ENCODE data around the gene C2CD5.

DNA sequence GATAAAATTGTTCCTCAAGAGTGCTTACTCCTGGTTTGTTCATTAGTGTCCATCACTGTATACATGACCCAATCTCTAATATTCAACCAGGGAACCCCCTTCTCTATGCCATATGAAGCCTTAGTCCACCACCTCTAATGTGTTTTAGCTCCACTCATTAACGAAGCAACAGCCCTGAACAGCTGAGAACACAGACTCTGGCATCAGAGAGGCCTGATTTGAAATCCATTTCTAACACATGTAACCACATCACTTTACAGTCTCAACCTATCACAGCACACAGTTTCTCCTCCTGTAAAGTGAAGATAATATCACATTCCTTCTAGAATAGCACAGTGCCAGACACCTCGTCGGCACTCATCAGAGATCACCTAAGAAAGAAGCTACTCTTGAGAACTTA, 64.3 kb downstream of the C2CD5 start:
- TF ChIP-seq, protein P1, sequence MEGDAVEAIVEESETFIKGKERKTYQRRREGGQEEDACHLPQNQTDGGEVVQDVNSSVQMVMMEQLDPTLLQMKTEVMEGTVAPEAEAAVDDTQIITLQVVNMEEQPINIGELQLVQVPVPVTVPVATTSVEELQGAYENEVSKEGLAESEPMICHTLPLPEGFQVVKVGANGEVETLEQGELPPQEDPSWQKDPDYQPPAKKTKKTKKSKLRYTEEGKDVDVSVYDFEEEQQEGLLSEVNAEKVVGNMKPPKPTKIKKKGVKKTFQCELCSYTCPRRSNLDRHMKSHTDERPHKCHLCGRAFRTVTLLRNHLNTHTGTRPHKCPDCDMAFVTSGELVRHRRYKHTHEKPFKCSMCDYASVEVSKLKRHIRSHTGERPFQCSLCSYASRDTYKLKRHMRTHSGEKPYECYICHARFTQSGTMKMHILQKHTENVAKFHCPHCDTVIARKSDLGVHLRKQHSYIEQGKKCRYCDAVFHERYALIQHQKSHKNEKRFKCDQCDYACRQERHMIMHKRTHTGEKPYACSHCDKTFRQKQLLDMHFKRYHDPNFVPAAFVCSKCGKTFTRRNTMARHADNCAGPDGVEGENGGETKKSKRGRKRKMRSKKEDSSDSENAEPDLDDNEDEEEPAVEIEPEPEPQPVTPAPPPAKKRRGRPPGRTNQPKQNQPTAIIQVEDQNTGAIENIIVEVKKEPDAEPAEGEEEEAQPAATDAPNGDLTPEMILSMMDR (IDR thresholded peaks at IDR 0.05) = no peak
- no peak for TF ChIP-seq EZH2 (IDR thresholded peaks at IDR 0.05; ENCODE audit: borderline replicate concordance, insufficient read depth, low read depth, low read length, poor library complexity, severe bottlenecking)

All from B cell (primary cell).